SKM-1 (cell line): ENCODE measurements around the gene REXO4.

Experiments used
- DNase-seq: peaks from one replicate; lab custom pipeline; 2025; ENCODE audit not compliant: unreplicated experiment; lab: John Stamatoyannopoulos, UW

Gene REXO4

GRCh38 chr9:133417541-133418461 lies at the start of gene REXO4:
Gene REXO4, minus strand, starts transcription at chr9:133418010. Its CDS starts 166 bp downstream, at chr9:133417844.
- DNase-seq, result peak; percentile 56

- DNase-seq, result no peak
Measured at GRCh38 chr9:133467101-133467500, 49.3 kb upstream of the REXO4 start.

- DNase-seq, result no peak
Measured at GRCh38 chr9:133465984-133466383, 48.2 kb upstream of the REXO4 start.

- no peak for DNase-seq
Measured at GRCh38 chr9:133464638-133465037, 46.8 kb upstream of the REXO4 start.

- DNase-seq, result no peak
Measured at GRCh38 chr9:133463864-133464615, 46.2 kb upstream of the REXO4 start.

- no peak for DNase-seq
Measured at GRCh38 chr9:133463234-133463863, 45.5 kb upstream of the REXO4 start.

- no peak for DNase-seq
Measured at GRCh38 chr9:133461975-133462374, 44.2 kb upstream of the REXO4 start.

GRCh38 chr9:133460405-133461175 lies 42.8 kb upstream of the REXO4 start:
- DNase-seq, result no peak

- DNase-seq, result peak; percentile 84
Measured at GRCh38 chr9:133459476-133460404, 41.9 kb upstream of the REXO4 start, which contains the start of gene CACFD1. Gene CACFD1, plus strand, starts transcription at chr9:133459978. Its CDS starts 89 bp downstream, at chr9:133460067.

GRCh38 chr9:133458643-133459312 lies 41.0 kb upstream of the REXO4 start:
- peak; percentile 27 for DNase-seq

- no peak for DNase-seq
Measured at GRCh38 chr9:133457748-133458147, 39.9 kb upstream of the REXO4 start.

GRCh38 chr9:133457233-133457632 lies 39.4 kb upstream of the REXO4 start:
- DNase-seq, result no peak

GRCh38 chr9:133456409-133456808 lies 38.6 kb upstream of the REXO4 start:
- no peak for DNase-seq

- no peak for DNase-seq
Measured at GRCh38 chr9:133455936-133456335, 38.1 kb upstream of the REXO4 start.

GRCh38 chr9:133454943-133455673 lies 37.3 kb upstream of the REXO4 start:
- DNase-seq, result no peak

GRCh38 chr9:133454325-133454724 lies 36.5 kb upstream of the REXO4 start:
- DNase-seq, result no peak

GRCh38 chr9:133453651-133454050 lies 35.8 kb upstream of the REXO4 start:
- DNase-seq, result no peak

GRCh38 chr9:133452562-133452961 lies 34.8 kb upstream of the REXO4 start:
- no peak for DNase-seq
